HG02840 (cell line): Measurements from ENCODE around the gene TMEM141.

Source experiments
- ATAC-seq: cut with Tn5 transposase; IDR thresholded peaks from one replicate; pipeline ENCODE4 v1.9.1; 2021; ENCODE audit warnings: mild to moderate bottlenecking, moderate library complexity, moderate number of reproducible peaks; ENCODE audit not compliant: unreplicated experiment, low FRiP score

The TMEM141 gene

GRCh38 chr9:136807281-136808074 is 16.3 kb downstream of the TMEM141 start, which contains the start of gene RABL6:
Gene RABL6 (plus strand): TSS chr9:136807948. CDS start chr9:136808197, 249 bp downstream.
- peak; percentile 75 for ATAC-seq

GRCh38 chr9:136808075-136808805 is 17.1 kb downstream of the TMEM141 start:
- peak; percentile 40 for ATAC-seq

GRCh38 chr9:136808806-136809158 is 17.6 kb downstream of the TMEM141 start:
- ATAC-seq = no peak

- ATAC-seq = no peak
Observed at GRCh38 chr9:136814725-136815421, 23.7 kb downstream of the TMEM141 start.

- no peak for ATAC-seq
Observed at GRCh38 chr9:136815422-136815782, 24.3 kb downstream of the TMEM141 start.

GRCh38 chr9:136820971-136821825 is 30.1 kb downstream of the TMEM141 start:
- no peak for ATAC-seq

- ATAC-seq = no peak
Observed at GRCh38 chr9:136821826-136822544, 30.8 kb downstream of the TMEM141 start.

GRCh38 chr9:136823136-136824046 is 32.2 kb downstream of the TMEM141 start:
- ATAC-seq = no peak

GRCh38 chr9:136824496-136825225 is 33.5 kb downstream of the TMEM141 start:
- ATAC-seq = no peak

- no peak for ATAC-seq
Observed at GRCh38 chr9:136825295-136826187, 34.4 kb downstream of the TMEM141 start.

- ATAC-seq = no peak
Observed at GRCh38 chr9:136826188-136826541, 35.0 kb downstream of the TMEM141 start.

GRCh38 chr9:136826703-136827582 is 35.8 kb downstream of the TMEM141 start:
- no peak for ATAC-seq

GRCh38 chr9:136827794-136828473 is 36.8 kb downstream of the TMEM141 start:
- ATAC-seq = no peak

- ATAC-seq = no peak
Observed at GRCh38 chr9:136828474-136829140, 37.5 kb downstream of the TMEM141 start.

GRCh38 chr9:136829412-136829811 is 38.3 kb downstream of the TMEM141 start:
- no peak for ATAC-seq
